Astrocyte (in vitro differentiated cells and primary cell): ENCODE results near the gene SLC25A18.

Experiments used
- CTCF ChIP-seq: IDR thresholded peaks from 2 replicates; pipeline ENCODE4 v1.5.1; 2011; ENCODE audit warnings: low read depth, mild to moderate bottlenecking, inconsistent platforms, low read length, moderate library complexity; ENCODE audit not compliant: insufficient read depth
- EZH2 ChIP-seq: IDR thresholded peaks from 2 replicates; pipeline ENCODE4 v1.6.1; 2012; ENCODE audit warnings: mild to moderate bottlenecking, low read length, inconsistent platforms; ENCODE audit not compliant: insufficient read depth

GRCh38 chr22:17633217-17633997 is 70.1 kb downstream of the SLC25A18 start:
- TF ChIP-seq CTCF (no peak), EZH2 (no peak)
